ENCODE measurements around the gene KLK7.
"Not testable (repeated sequence)": the region's sequence is repeated elsewhere in the genome, so short reads cannot be mapped to it uniquely, and the experiment has no call there.

KLK7 gene

GRCh38 chr19:50975766-50976165, 8.0 kb downstream of the KLK7 start:
- DNase-seq (ENCODE audit: low read depth), result no peak

GRCh38 chr19:50974702-50975556, 8.8 kb downstream of the KLK7 start:
- DNase-seq (ENCODE audit: low read depth), result no peak

DNA sequence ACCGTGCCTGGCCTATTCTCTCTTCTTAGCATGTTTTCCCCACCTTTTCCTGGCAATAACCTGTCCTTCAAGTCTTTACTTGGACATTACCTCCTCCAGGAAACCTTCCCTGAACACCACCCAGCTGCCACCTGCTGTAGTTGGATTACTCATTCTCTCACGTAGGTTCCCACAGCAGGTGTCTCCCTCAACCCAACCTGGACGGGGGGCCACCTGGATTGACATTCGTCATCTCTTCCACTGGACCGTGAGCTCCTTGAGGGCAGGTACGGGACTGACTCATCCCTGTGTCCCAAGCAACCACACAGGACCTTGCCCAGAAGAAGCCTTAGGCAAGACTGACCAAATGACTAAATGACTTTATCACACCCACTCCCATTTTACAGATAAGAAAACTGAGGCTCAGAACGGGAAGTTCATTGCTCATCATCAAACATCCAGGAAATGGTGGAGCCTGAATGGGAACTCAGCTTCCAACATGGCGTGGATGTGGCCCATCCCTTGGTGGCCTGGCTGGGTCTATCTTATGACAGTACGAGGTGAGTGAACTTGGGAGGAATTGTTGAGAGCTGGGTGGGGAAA, 10.8 kb downstream of the KLK7 start:
- DNase-seq (ENCODE audit: low read depth), result no peak

DNA sequence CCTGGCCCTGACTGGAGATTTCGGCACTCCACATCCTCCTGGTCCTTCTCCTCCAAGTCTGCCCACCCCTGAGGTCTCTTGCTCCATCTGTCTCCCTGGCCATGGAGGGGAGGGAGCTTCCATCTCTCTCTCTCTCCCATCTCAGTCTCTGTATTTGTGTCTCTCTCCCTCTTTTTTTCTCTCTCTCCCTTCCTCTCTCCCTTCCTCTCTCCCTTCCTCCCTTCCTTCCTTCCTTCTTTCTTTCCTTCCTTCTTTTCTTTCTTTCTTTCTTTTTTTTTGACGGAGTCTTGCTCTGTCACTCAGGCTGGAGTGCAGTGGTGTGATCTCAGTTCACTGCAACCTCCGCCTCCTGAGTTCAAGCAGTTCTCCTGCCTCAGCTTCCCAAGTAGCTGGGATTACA, 13.9 kb downstream of the KLK7 start:
- not testable (repeated sequence) for DNase-seq (ENCODE audit: low read depth)

- no peak for DNase-seq (ENCODE audit: low read depth)
Observed at GRCh38 chr19:50969413-50969760, 14.3 kb downstream of the KLK7 start, which contains the start of gene KLK6. Gene KLK6, minus strand, starts transcription at chr19:50969591. Its CDS starts 1,487 bp downstream, at chr19:50968104.

GRCh38 chr19:50968716-50969412, 14.9 kb downstream of the KLK7 start:
- DNase-seq (ENCODE audit: low read depth), result no peak

GRCh38 chr19:50967929-50968715, 15.6 kb downstream of the KLK7 start:
- no peak for DNase-seq (ENCODE audit: low read depth)

GRCh38 chr19:50964266-50964665, 19.5 kb downstream of the KLK7 start:
- no peak for DNase-seq (ENCODE audit: low read depth)

- DNase-seq (ENCODE audit: low read depth), result no peak
Observed at GRCh38 chr19:50963381-50963780, 20.3 kb downstream of the KLK7 start.

- DNase-seq (ENCODE audit: low read depth), result no peak
Observed at GRCh38 chr19:50962245-50962644, 21.5 kb downstream of the KLK7 start.

GRCh38 chr19:50959731-50960500, 23.8 kb downstream of the KLK7 start:
- no peak for DNase-seq (ENCODE audit: low read depth)

DNA sequence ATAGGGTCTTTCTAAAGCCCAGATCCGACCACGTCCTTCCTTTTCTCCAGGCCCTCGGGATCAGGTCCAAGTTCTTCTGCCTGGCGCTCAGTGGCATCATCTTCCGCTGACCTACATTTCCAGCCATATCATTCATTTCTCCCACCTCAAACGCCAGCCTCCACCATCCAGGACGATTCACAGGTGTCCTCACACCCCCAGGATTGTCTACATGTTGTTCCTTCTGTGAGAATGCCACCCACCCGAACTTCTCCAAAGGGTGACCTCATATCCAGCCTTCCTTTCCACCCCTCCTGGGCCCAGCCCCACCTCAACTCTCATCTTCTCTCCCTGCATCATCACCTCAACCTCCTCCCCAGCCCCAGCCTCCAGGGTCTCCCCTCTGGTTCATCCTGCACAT, 26.1 kb downstream of the KLK7 start:
- no peak for DNase-seq (ENCODE audit: low read depth)

DNA sequence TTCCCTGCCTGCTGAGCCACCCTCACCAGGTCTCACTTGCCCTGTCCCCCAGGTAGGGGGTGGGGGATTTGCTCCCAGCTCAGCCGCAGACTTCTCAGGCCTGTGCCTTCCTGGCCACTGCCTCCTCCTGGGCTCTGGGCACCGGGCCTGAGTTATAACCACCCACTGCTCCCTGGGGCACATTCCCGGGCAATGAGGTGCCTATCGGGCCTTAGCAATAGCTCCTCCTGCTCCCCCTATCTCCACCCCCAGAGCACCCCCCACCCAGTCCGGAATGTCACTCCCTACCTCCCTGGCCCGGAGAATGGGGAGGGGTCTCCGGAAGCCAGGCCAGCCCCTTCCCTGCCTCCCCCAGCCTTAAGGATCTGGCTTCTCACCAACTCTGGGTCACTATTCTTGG, 30.8 kb downstream of the KLK7 start, which contains the start of gene KLK5:
KLK5 (minus strand) TSS at position 129 of the 400 bp plus-strand sequence. CDS start 381 bp downstream, outside the sequence.
- DNase-seq (ENCODE audit: low read depth), result no peak

- DNase-seq (ENCODE audit: low read depth), result no peak
Observed at GRCh38 chr19:50949861-50950260, 33.9 kb downstream of the KLK7 start.

DNA sequence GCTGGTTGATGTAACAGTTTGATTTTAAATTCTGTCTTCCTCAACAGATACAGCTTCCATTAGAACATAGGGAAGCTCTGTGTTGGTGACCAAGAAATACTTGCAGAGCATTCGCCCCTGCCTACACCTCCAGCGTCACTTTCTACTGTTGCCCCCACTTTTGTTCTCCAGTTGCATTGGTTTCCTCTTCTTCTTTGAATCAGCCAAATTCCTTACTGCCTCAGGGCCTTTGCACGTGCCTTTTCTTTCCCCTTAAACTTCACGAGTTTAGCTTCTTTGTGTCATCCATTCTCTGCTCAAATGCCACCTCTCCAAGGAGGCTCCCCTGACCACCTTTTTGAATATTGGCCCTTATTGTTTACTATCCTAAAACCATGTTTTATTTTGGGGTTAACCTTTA, 36.6 kb downstream of the KLK7 start:
- DNase-seq (ENCODE audit: low read depth), result no peak

GRCh38 chr19:50944795-50945194, 38.9 kb downstream of the KLK7 start:
- DNase-seq (ENCODE audit: low read depth), result no peak

GRCh38 chr19:50943074-50943828, 40.5 kb downstream of the KLK7 start:
- DNase-seq (ENCODE audit: low read depth), result no peak

DNA sequence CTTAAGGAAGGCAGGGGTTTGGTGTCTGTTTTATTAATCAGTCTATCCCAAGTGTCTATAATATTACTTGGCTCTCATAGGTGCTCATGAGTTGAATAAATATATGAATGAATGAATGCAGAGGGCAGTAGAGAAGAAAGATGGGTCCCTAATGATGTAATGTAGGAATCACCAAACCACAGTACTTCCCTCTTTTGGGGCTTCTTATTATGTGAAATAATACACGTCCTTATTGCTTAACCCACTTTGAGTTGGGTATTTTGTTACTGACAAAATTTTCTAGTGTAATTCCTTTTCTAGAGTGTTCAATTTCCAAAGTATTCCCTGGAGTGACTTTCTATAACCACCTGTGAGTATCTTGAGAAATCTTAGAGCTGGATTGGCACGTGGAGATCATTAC, 44.1 kb downstream of the KLK7 start:
- no peak for DNase-seq (ENCODE audit: low read depth)

GRCh38 chr19:50933640-50934039, 50.1 kb downstream of the KLK7 start:
- DNase-seq (ENCODE audit: low read depth), result no peak

DNA sequence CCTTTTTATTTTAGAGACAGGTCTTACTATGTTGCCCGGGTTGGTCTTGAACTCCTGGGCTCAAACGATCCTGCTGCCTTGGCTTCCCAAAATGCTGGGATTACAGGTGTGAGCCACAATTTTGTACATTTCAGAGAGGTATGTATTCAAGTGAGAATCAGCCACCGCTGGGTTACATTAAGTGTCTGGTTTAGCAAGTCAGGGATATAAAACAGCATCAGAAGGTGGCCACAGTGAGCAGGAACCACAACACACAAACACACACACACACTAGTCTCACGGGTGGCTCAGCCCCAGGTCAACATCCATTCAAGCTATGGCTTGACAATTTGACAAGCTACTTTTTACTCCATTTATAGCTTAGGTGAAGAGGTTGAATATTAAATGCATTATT, 51.0 kb downstream of the KLK7 start:
- DNase-seq (ENCODE audit: low read depth), result no peak

All from T follicular helper cell (primary cell).